ENCODE measurements around the gene SORCS2. TPM values are rescaled to one million over a fixed set of nuclear protein-coding genes. Genes with fewer than 3 reads are reported as not detected.

Gene SORCS2
- total RNA-seq, 1 experiment from 2014 or later = 4.1 TPM

DNA sequence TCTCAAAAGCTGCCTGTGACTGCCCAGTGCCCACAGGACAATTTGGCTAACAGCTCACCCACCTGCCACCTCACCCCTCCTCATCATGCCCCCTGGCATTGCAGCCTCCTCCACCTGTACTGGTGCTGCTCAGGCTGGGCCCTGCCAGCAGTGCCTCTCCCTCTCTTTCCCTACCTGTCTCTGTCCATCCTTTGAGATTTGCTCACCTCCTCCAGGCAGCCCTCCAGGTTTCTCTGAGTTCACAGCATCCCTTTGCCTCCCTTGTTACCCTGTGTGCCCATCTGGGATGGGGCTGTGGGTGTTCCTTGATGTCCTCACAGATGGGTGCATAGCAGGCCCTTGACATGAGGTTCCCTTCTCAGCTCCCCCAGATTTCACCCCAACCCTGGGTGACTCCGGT lies 522.4 kb downstream of the SORCS2 start:
- no peak overlapping the region for H3K9ac ChIP-seq (ENCODE audit: low read length)
- intact Hi-C loops (cut with micrococcal nuclease) = no loop called here
- H3K36me3 ChIP-seq (ENCODE audit: low read depth, low read length) = no peaks in the 10 kb centered on the region
- H2AFZ ChIP-seq (ENCODE audit: low read length) = no peak overlapping the region
- ChIA-PET CTCF (no interaction called here), POLR2A (ENCODE audit: unreplicated experiment) (no interaction called here)
- H3K27me3 ChIP-seq (ENCODE audit: low read length) = no peaks in the 10 kb centered on the region
- no peaks in the 10 kb centered on the region for H3K4me1 ChIP-seq (ENCODE audit: insufficient read depth, low read length)
- H3K27ac ChIP-seq (ENCODE audit: low read length) = no peak overlapping the region
- no peaks in the 10 kb centered on the region for H3K79me2 ChIP-seq (ENCODE audit: low read length)
- no peaks in the 10 kb centered on the region for H3K9me3 ChIP-seq (ENCODE audit: low read length)
- no peak for ATAC-seq
- no peaks in the 10 kb centered on the region for H3K9me2 ChIP-seq (replicated peaks; ENCODE audit: low read length)
- H4K20me1 ChIP-seq (ENCODE audit: low read length) = no peaks in the 10 kb centered on the region
- no peak for DNase-seq
- no peak overlapping the region for H3K4me3 ChIP-seq (ENCODE audit: low read length)
- no peaks in the 10 kb centered on the region for H3F3A ChIP-seq (ENCODE audit: low read length, unreplicated experiment)
- no peak for TF ChIP-seq EZH2phosphoT487 (IDR thresholded peaks at IDR 0.05; ENCODE audit: borderline replicate concordance, low read length)
- no peak for TF ChIP-seq EZH2 (IDR thresholded peaks at IDR 0.05; ENCODE audit: low read length, unreplicated experiment)
- TF ChIP-seq, protein P1, sequence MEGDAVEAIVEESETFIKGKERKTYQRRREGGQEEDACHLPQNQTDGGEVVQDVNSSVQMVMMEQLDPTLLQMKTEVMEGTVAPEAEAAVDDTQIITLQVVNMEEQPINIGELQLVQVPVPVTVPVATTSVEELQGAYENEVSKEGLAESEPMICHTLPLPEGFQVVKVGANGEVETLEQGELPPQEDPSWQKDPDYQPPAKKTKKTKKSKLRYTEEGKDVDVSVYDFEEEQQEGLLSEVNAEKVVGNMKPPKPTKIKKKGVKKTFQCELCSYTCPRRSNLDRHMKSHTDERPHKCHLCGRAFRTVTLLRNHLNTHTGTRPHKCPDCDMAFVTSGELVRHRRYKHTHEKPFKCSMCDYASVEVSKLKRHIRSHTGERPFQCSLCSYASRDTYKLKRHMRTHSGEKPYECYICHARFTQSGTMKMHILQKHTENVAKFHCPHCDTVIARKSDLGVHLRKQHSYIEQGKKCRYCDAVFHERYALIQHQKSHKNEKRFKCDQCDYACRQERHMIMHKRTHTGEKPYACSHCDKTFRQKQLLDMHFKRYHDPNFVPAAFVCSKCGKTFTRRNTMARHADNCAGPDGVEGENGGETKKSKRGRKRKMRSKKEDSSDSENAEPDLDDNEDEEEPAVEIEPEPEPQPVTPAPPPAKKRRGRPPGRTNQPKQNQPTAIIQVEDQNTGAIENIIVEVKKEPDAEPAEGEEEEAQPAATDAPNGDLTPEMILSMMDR (conservative IDR thresholded peaks at IDR 0.05; ENCODE audit: low read depth, low read length) = no peak
- BruUV-seq (replicated peaks) = no TSS peak
- no peak overlapping the region for H3K4me2 ChIP-seq (ENCODE audit: low read length)

DNA sequence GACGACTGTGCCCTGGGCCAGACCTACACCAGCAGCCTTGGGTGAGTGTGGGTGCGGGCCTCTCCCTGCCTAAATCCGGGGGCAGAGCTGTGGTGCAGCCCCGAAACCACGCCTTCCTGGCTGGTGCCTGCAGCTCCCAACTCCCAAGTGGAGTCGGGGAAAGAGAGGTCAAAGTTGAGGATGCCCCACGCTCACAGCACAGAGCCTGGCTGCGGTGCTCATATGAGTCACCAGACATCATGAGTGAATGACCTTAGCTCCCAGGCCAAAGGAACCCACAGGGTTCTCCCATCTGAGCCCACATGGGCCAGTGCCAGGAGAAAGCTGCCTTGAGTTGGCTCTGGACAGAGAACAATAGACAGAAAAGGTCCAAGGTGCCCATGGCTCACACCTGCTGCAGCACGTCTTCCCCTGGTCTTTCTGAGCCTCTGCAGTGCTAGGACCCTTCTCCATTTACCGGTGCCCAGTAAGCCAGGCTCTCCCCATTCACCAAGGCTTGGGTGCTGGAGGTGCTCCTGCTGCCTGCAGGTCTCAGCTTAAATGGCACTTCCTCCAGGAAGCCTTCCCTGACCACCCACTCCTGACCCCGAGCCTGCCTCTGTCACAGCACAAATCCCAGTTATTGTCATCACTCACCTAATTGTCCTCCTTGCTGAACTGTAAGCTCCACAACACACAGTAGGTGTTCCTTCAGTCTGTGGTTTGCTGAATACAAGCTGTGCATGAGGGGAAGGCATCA lies 523.1 kb downstream of the SORCS2 start:
- Histone ChIP-seq H3K4me3 (ENCODE audit: low read length) (no peak overlapping the region), H3K9me3 (ENCODE audit: low read length) (no peaks in the 10 kb centered on the region), H3K4me2 (ENCODE audit: low read length) (no peak overlapping the region), H3K4me1 (ENCODE audit: insufficient read depth, low read length) (no peaks in the 10 kb centered on the region), H3K79me2 (ENCODE audit: low read length) (no peaks in the 10 kb centered on the region), H3K9me2 (replicated peaks; ENCODE audit: low read length) (no peaks in the 10 kb centered on the region), H3K27ac (ENCODE audit: low read length) (no peak overlapping the region), H3K36me3 (ENCODE audit: low read depth, low read length) (no peaks in the 10 kb centered on the region), H3K9ac (ENCODE audit: low read length) (no peak overlapping the region), H4K20me1 (ENCODE audit: low read length) (no peaks in the 10 kb centered on the region), H3F3A (ENCODE audit: low read length, unreplicated experiment) (no peaks in the 10 kb centered on the region), H2AFZ (ENCODE audit: low read length) (no peak overlapping the region), H3K27me3 (ENCODE audit: low read length) (no peaks in the 10 kb centered on the region)
- no peak for TF ChIP-seq EZH2phosphoT487 (IDR thresholded peaks at IDR 0.05; ENCODE audit: borderline replicate concordance, low read length)
- TF ChIP-seq, protein P1 (conservative IDR thresholded peaks at IDR 0.05; ENCODE audit: low read depth, low read length) = no peak
- no peak for TF ChIP-seq EZH2 (IDR thresholded peaks at IDR 0.05; ENCODE audit: low read length, unreplicated experiment)
- intact Hi-C loops (cut with micrococcal nuclease) = no loop called here
- POLR2A ChIA-PET (ENCODE audit: unreplicated experiment) = no interaction called here
- ATAC-seq (no peak), DNase-seq (no peak)
- BruUV-seq (replicated peaks) = no TSS peak
- CTCF ChIA-PET = no interaction called here

DNA sequence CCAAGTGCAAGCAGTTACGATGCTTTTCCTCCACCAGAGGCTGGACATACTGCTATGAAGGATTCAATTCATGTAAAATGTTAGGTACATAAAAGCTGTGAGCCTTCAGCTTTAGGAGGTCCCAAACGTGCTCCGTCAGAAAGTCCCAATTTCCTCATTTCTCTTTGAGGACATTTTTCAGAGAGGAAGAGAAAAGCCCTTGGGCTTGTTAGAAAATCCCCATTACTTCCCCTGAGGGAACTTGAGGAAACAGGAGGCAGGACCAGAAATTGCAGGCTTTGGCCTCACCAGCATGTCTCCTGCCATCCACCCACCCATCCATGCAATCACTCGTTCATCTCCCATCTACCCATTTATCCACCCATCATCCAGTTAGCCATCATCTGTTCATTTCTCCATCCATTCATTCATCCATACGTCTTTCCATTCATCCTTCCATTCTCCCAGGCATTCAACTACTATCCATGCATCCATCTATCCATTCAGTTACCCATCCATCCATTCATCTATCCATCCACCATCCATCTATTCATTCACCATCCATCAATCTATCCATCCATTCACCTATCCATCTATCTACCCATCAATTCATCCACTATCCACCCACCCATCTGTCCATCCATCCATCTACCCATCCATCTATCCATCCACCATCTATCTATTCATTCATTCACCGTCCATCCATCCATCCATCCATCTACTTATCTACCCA lies 523.8 kb downstream of the SORCS2 start:
- Histone ChIP-seq H3K9me3 (ENCODE audit: low read length) (no peaks in the 10 kb centered on the region), H3K27me3 (ENCODE audit: low read length) (no peaks in the 10 kb centered on the region), H3K4me1 (ENCODE audit: insufficient read depth, low read length) (no peaks in the 10 kb centered on the region), H3K4me3 (ENCODE audit: low read length) (no peak overlapping the region), H3K36me3 (ENCODE audit: low read depth, low read length) (no peaks in the 10 kb centered on the region), H3K9me2 (replicated peaks; ENCODE audit: low read length) (no peaks in the 10 kb centered on the region), H3K27ac (ENCODE audit: low read length) (no peak overlapping the region), H3K9ac (ENCODE audit: low read length) (no peak overlapping the region), H4K20me1 (ENCODE audit: low read length) (no peaks in the 10 kb centered on the region), H3K4me2 (ENCODE audit: low read length) (no peak overlapping the region), H3K79me2 (ENCODE audit: low read length) (no peaks in the 10 kb centered on the region), H3F3A (ENCODE audit: low read length, unreplicated experiment) (no peaks in the 10 kb centered on the region), H2AFZ (ENCODE audit: low read length) (no peak overlapping the region)
- BruUV-seq (replicated peaks) = no TSS peak
- POLR2A ChIA-PET (ENCODE audit: unreplicated experiment) = no interaction called here
- ATAC-seq (no peak), DNase-seq (no peak)
- no peak for TF ChIP-seq EZH2 (IDR thresholded peaks at IDR 0.05; ENCODE audit: low read length, unreplicated experiment)
- no peak for TF ChIP-seq EZH2phosphoT487 (IDR thresholded peaks at IDR 0.05; ENCODE audit: borderline replicate concordance, low read length)
- TF ChIP-seq, protein P1 (conservative IDR thresholded peaks at IDR 0.05; ENCODE audit: low read depth, low read length) = no peak
- intact Hi-C loops (cut with micrococcal nuclease) = no loop called here
- CTCF ChIA-PET = no interaction called here

Data from PC-3 (cell line).